IPS-18c (cell line): Measurements from ENCODE around the gene PNPLA7.
"Not testable (repeated sequence)": the region's sequence is repeated elsewhere in the genome, so short reads cannot be mapped to it uniquely, and the experiment has no call there.

Experiments
- H3K4me3 ChIP-seq: 2 replicates; pipeline ENCODE4 v1.7.0; 2013; ENCODE audit warnings: low read depth, mild to moderate bottlenecking, low read length, moderate library complexity; ENCODE audit not compliant: insufficient read depth
- H3K9me3 ChIP-seq: one replicate; pipeline ENCODE4 v1.6.1; 2013; ENCODE audit warnings: mild to moderate bottlenecking, low read length, moderate library complexity; ENCODE audit not compliant: control insufficient read depth, insufficient read depth

Gene PNPLA7

DNA sequence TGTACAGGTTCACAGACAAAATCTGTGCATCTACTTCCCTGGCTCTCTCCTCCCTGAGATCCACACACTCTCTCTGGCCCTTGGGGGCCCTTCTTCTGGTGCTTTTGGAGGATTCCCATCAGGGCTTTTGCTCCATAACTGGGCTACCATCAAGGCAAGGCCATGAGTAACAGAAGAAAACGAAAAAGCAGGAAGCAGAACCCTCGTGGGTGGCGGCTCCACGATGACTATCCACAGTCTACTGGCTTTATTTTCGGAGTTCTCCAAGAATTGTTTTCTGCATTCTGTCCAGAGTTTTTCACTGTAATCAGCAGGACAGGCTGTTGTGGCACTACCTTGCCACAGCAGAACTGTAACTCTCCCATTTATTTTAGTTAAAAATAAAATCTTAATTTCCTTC is 19.9 kb downstream of the PNPLA7 start:
- Histone ChIP-seq H3K4me3 (no peak overlapping the region), H3K9me3 (no peaks in the 10 kb centered on the region)

DNA sequence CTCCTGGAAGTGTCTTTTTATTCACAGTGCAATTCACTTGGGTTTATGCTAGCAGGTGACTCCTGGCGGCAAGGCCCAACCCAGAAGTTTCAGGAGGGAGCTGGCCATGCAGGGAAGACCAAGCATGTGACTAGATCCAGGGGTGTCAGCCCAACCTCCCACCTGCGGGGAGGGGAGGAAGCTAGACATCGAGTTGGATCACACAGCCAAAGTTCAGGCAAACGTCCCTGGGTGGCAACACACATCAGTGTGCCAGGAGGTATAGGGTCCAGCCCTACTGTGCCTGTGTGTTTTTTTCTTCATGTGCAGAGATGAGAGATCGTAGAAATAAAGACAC is 25.3 kb downstream of the PNPLA7 start:
- H3K9me3 ChIP-seq: no peaks in the 10 kb centered on the region
- no peak overlapping the region for H3K4me3 ChIP-seq

DNA sequence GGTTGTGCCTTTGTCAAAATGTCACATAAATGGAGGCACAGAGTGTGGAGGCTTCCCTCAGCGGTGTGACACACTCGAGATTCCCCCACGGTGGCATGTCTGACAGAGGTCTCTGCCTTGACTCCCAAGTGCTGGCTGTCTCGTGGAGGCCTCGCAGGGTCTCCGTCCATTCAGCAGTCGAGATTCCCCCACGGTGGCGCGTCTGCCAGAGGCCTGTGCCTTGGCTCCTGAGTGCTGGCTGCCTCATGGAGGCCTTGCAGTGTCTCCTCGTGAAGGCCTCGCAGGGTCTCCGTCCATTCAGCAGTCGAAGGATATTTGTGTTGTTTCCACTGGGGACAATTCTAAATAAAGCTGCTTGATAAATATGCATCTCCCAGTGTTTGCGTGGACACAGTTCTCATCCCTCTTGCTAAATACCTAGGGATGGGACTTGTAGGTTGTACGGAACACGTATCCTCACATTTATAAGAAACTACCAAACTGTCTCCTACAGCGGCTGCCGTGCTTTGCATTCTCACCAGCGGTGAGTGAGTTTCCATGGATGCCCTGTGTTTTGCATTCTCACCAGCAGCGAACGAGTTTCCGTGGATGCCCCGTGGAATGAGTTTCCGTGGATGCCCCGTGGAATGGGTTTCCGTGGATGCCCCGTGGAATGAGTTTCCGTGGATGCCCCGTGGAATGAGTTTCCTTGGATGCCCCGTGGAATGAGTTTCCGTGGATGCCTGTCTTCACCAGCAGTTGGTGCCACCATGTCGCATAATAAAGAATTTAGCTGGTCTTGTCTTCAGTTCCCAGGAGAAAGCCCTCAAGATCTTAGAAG is 25.8 kb downstream of the PNPLA7 start:
- H3K4me3 ChIP-seq: no peak overlapping the region

DNA sequence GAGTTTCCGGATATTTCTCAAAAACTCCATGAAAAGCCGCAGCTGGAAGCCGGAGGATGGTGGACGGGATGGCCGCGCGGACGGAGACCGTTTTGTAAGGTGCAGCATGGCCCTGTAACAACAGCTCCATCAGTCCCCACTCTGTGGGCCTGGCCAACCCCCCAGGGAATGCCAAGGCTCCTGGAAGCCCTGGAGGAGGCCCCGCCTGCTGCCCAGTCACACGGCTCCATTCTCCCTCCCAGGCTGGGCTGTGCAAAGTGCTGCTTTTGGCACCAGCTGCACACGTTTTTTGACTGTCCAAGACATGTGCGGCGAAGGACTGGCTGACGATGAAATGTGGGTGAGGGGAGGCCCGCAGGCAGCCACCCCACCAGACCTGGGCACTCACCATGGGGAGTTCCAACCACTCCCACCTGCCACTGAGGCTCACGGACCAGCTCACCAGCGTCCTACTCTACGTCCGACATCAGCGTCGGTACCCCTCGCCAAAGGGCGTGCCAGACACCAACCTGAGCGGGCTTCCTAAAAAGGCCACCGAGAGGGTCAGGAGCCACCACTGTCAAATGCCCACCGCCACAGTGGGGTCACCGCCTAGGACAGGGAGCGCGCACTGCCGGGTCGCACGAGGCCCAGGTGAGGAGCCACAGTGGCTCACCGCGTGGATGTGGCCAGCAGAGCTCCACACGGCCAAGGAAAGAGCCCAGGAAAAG is 27.3 kb downstream of the PNPLA7 start:
- Histone ChIP-seq H3K9me3 (no peaks in the 10 kb centered on the region), H3K4me3 (no peak overlapping the region)

More for the DNA sequence above, 25.8 kb downstream of the PNPLA7 start:
- H3K9me3 ChIP-seq: no peaks in the 10 kb centered on the region

DNA sequence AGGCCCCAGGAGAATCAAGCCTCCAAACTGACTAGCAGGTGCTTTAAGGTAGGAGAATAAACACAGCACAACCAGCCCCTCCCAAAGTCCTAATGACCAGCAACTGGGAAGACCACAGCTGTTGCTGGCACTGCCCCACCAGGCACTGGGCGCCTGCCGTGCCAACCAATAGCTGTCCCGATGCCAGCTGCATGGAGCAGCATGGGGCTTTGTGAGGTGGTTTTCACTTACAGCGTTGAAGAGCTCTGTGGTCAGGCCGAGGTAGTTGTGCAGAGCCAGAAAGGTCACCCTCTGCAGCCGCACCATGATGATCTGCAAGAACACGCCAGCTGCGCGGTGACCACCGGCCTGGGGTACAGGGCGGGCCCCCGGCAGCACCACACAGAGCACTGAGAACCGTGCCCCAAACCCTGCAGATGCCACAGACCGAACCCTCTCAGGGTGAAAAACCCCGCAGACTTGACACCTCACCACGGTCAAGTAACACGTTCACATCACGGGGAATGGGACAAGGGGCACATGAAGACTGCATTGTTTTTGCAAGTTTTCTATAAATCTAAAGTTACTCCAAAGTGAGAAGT is 28.7 kb downstream of the PNPLA7 start:
- no peak overlapping the region for H3K4me3 ChIP-seq
- no peaks in the 10 kb centered on the region for H3K9me3 ChIP-seq

DNA sequence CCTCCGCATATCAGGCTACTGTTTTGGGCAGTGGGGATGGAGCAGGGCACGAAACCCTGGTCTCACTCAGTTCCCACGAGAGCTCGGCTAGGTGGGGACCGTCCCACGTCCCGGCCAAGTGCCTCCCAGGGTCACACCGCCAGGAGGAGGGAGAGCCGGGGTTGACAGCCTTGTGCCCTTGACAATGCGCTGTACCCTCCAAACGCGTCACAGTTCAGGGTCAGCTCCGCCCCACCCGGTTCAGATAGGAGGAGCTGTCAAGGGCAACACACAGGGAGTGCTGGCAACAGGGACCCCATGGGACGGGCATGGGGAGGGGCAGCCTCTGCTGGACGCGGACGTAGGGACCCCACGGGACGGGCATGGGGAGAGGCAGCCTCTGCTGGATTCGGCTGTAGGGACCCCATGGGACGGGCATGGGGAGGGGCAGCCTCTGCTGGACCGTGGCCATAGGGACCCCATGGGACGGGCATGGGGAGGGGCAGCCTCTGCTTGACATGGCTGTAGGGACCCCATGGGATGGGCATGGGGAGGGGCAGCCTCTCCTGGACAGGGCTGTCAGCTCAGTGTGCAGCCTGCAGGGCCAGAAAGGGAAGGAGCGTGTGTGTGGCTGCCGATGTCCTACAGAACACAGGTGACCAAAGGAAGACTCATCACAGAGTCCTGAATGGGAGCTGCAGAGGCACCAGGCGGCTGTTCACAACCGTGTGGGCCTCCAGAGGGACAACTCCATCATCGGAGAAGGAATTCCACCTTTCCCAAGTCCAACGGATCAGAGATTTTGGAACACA is 29.4 kb downstream of the PNPLA7 start:
- H3K4me3 ChIP-seq: no peak overlapping the region
- no peaks in the 10 kb centered on the region for H3K9me3 ChIP-seq

DNA sequence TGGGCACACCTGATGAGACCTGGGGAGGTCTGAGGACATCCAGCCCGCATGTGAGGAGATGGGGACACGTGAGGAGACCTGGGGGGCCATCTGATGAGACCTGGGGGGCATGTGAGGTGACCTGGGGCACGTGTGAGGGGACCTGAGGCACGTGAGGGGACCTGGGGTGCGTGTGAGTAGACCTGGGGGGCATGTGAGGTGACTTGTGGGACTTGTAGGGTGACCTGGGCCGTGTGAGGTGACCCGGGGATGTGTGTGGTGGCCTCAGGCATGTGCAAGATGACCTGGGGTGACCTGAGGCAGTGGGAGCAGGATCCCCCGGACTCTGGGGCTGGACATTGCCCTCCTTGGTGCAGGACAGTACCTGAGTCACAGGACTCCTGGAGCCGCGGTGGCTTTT is 30.6 kb downstream of the PNPLA7 start:
- Histone ChIP-seq H3K9me3 (no peaks in the 10 kb centered on the region), H3K4me3 (no peak overlapping the region)

DNA sequence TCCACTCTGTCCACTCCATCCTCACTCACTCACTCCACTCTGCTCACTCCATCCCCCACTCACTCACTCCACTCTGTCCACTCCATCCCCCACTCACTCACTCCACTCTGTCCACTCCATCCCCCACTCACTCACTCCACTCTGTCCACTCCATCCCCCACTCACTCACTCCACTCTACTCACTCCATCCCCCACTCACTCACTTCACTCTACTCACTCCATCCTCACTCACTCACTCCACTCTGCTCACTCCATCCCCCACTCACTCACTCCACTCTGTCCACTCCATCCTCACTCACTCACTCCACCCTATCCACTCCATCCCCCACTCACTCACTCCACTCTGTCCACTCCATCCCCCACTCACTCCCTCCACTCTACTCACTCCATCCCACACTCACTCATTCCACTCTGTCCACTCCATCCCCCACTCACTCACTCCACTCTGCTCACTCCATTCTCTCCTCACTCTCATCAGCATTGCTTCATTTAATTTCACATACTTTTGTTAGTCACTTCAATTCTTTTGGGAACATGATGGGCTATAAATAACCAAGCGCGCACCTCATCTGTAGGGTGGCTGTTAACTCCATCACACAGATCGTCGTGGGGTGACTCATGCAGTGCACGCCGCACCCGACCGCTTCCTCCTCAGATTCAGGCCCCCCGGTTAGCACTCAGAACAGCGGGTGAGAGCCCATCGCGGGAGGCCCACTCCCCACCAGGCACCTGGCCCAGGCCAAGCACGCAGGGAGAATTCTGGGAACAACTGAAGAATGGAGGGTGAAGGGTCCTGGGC is 31.3 kb downstream of the PNPLA7 start:
- not testable (repeated sequence) for H3K4me3 ChIP-seq, H3K9me3 ChIP-seq

DNA sequence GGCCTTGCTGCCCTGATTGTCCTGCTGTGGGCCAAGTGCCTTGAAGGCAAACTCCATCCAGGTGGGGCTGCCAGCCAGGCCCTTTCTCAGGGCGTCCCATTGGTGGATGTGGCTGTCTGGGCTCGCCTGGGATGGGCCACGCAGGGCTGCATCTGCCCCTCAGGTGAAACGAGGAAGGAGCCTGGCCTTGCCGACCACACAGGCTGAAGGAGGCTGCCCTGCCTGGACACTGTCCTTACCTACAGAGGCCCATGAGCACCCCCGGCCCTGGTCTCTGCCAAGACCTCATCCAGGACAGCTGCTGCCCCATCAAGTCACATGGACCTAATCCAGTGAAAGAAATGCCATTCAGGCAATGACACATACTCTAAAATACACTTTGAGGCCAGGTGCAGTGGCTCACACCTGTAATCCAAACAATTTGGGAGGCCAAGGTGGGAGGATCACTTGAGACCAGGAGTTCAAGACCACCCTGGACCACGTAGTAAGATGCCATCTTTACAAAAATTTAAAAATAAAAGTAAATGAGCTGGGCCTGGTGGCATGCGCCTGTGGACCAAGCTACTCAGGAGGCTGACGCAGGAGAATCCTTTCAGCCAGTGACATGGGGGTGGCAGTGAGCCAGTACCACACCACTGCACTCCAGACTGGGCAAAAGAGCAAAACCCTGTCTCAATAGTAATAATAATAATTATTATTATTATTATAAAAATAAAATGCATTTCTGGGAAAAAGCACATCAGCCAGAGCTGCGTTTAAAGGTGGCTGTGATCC is 33.9 kb downstream of the PNPLA7 start:
- Histone ChIP-seq H3K9me3 (no peaks in the 10 kb centered on the region), H3K4me3 (no peak overlapping the region)

DNA sequence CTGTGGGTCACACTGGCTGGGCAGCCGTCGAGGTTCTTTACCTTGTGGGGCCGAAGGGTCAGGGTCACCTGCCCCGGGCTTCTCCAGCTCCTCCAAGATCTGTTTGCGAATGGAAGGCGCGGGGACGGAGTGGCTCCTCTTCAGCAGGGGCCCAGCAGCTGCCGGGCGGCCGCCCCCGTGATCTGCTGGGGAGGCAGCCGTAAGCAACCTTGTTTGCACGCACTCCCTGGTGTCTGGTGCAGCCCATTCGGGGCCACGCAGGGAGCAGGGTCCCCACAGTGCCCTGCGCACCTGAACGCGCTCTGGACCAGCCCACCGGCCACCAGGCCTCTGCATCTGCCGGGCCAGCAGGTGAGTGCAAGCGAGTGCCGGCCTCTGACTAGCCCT is 34.9 kb downstream of the PNPLA7 start:
- Histone ChIP-seq H3K4me3 (no peak overlapping the region), H3K9me3 (no peaks in the 10 kb centered on the region)

DNA sequence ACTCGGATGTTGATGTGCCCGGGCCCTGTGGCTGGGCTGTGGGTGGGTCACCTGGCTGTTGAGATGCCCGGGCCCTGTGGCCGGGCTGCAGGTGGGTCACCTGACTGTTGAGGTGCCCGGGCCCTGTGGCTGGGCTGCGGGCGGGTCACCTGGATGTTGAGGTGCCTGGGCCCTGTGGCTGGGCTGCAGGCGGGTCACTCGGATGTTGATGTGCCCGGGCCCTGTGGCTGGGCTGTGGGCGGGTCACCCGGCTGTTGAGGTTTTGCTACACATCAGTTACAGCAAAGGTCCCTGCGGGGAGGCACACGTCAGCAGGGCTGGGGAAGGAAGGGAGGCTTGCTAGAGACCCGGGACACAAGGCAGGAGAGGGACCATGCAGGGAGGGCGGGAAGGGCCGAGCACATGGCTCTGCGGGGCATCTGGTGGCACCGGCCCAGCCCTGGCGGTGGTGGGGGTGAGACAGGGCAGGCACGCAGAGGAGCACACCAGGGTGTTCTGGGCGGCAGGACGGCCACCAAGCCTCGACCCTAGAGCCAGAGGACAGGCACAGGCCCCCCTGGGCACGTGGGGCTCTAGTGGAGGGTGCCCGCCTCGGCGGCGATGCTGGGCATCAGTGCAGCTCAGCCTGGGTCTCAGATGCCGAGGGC is 35.4 kb downstream of the PNPLA7 start:
- Histone ChIP-seq H3K4me3 (no peak overlapping the region), H3K9me3 (no peaks in the 10 kb centered on the region)

DNA sequence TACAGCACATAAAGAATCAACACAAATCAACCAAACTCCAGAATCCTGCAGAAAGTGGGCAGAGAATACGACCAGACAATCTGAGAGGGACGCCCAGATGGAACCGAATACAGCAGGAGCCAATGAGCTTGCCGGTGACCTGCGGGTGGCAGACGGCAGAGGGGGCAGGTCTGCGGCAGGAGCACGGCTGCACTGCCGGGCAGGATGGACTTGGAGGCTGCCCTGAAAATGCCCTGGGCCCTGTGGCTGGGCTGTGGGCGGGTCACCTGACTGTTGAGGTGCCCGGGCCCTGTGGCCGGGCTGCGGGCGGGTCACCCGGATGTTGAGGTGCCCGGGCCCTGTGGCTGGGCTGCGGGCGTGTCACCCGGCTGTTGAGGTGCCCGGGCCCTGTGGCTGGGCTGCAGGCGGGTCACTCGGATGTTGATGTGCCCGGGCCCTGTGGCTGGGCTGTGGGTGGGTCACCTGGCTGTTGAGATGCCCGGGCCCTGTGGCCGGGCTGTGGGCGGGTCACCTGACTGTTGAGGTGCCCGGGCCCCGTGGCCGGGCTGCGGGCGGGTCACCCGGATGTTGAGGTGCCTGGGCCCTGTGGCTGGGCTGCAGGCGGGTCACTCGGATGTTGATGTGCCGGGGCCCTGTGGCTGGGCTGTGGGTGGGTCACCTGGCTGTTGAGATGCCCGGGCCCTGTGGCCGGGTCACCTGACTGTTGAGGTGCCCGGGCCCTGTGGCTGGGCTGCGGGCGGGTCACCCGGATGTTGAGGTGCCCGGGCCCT is 36.2 kb downstream of the PNPLA7 start:
- H3K4me3 ChIP-seq, H3K9me3 ChIP-seq: not testable (repeated sequence)

DNA sequence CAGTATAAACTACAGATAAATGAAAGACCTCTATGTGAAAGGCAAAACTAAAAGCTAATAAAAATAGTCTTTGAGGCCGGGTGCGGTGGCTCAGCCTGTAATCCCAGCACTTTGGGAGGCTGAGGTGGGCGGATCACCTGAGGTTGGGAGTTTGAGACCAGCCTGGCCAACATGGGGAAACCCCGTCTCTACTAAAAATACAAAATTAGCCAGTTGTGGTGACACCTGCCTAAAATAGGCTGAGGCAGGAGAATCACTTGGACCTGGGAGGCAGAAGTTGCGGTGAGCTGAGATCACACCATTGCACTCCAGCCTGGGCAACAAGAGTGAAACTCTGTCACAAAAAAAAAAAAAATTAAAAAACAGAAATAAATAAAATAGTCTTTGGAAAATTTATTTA is 37.1 kb downstream of the PNPLA7 start:
- not testable (repeated sequence) for H3K4me3 ChIP-seq, H3K9me3 ChIP-seq

DNA sequence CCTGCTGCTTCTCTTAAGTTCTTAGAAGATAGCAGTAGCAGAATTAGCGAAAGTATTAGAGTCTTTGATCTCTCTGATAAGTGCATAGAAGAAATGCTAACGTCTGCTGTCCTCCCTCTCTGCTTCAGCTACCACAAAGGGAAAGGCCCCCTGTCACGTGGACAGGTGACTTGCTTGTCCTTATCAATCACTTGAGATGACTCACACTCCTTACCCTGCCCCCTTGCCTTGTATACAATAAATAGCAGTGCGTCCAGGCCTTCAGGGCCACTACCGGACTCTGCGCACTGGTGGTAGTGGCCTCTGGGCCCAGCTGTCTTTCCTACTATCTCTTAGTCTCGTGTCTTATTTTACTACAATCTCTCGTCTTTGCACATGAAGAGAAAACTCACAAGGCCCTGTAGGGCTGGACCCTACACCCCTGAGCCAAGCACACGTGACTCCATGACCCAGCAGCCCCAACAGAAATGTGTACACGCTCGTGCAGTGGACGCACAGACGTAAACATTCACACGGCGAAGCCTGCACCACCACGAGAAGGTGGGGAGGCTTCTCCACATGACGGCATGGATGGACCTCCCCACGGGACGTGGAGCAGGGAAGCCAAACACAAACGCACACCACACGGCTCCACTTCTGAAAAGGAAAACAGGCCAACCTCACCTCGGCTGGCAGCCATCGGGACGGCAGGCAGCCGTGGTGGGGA is 38.3 kb downstream of the PNPLA7 start:
- Histone ChIP-seq H3K9me3 (no peaks in the 10 kb centered on the region), H3K4me3 (no peak overlapping the region)

DNA sequence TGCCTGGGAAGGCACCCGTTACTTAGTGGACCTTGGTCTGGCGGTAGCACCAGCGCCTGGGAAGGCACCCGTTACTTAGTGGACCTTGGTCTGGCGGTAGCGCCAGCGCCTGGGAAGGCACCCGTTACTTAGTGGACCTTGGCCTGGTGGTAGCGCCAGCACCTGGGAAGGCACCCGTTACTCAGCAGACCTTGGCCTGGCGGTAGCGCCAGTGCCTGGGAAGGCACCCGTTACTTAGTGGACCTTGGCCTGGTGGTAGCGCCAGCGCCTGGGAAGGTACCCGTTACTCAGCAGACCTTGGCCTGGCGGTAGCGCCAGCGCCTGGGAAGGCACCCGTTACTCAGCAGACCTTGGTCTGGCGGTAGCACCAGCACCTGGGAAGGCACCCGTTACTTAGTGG is 39.1 kb downstream of the PNPLA7 start:
- not testable (repeated sequence) for H3K4me3 ChIP-seq, H3K9me3 ChIP-seq
